ENCODE measurements around the gene TP53I11. TPM values are rescaled to one million over a fixed set of nuclear protein-coding genes. Genes with fewer than 3 reads are reported as not detected.

The TP53I11 gene, protein sequence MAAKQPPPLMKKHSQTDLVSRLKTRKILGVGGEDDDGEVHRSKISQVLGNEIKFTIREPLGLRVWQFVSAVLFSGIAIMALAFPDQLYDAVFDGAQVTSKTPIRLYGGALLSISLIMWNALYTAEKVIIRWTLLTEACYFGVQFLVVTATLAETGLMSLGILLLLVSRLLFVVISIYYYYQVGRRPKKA
- 43.9 and 47.8 TPM in 2 replicates for total RNA-seq

- Histone ChIP-seq H3K4me3 (ENCODE audit: insufficient read depth, low read length) (peak within 1 kb of the TSS; percentile 75), H3K36me3 (ENCODE audit: insufficient read depth, low read length) (no peaks in the 10 kb centered on the region), H3K4me2 (ENCODE audit: insufficient read depth, low read length) (peak within 1 kb of the TSS; percentile 79), H3K79me2 (ENCODE audit: insufficient read depth, low read length) (no peaks in the 10 kb centered on the region), H2AFZ (ENCODE audit: low read length) (peak within 1 kb of the TSS; percentile 50), H4K20me1 (ENCODE audit: insufficient read depth, low read length) (peaks cover 21% of the 10 kb centered on the region), H3K4me1 (ENCODE audit: insufficient read depth, low read length) (peaks cover 10% of the 10 kb centered on the region), H3K27me3 (ENCODE audit: insufficient read depth, low read length) (peaks cover 13% of the 10 kb centered on the region), H3K9me3 (ENCODE audit: low read depth, low read length) (no peaks in the 10 kb centered on the region), H3K27ac (ENCODE audit: low read depth, low read length) (no peak within 1 kb of the TSS)
- DNase-seq (ENCODE audit: insufficient read length, low spot score, missing footprints) = peak; percentile 98
- TF ChIP-seq CTCF (IDR thresholded peaks at IDR 0.05; ENCODE audit: extremely low read depth, low read depth, low read length) = peak; percentile 35
Measured at GRCh38 chr11:44950625-44951476, at the start of gene TP53I11. Gene TP53I11 (minus strand): TSS chr11:44950883. CDS start chr11:44938335, 12,548 bp downstream.

GRCh38 chr11:44999068-44999467, 48.4 kb upstream of the TP53I11 start:
- H3K4me2 ChIP-seq (ENCODE audit: insufficient read depth, low read length) = no peak overlapping the region
- no peak overlapping the region for H3K4me3 ChIP-seq (ENCODE audit: insufficient read depth, low read length)
- H3K36me3 ChIP-seq (ENCODE audit: insufficient read depth, low read length) = no peaks in the 10 kb centered on the region
- H3K9me3 ChIP-seq (ENCODE audit: low read depth, low read length) = no peaks in the 10 kb centered on the region
- no peak overlapping the region for H3K27ac ChIP-seq (ENCODE audit: low read depth, low read length)
- TF ChIP-seq CTCF (IDR thresholded peaks at IDR 0.05; ENCODE audit: extremely low read depth, low read depth, low read length) = no peak
- H3K27me3 ChIP-seq (ENCODE audit: insufficient read depth, low read length) = peaks cover 24% of the 10 kb centered on the region
- H4K20me1 ChIP-seq (ENCODE audit: insufficient read depth, low read length) = no peaks in the 10 kb centered on the region
- DNase-seq (ENCODE audit: insufficient read length, low spot score, missing footprints) = no peak
- H2AFZ ChIP-seq (ENCODE audit: low read length) = no peak overlapping the region
- no peaks in the 10 kb centered on the region for H3K4me1 ChIP-seq (ENCODE audit: insufficient read depth, low read length)
- no peaks in the 10 kb centered on the region for H3K79me2 ChIP-seq (ENCODE audit: insufficient read depth, low read length)

GRCh38 chr11:44998051-44998450, 47.4 kb upstream of the TP53I11 start:
- H3K4me3 ChIP-seq (ENCODE audit: insufficient read depth, low read length) = no peak overlapping the region
- H3K9me3 ChIP-seq (ENCODE audit: low read depth, low read length) = no peaks in the 10 kb centered on the region
- TF ChIP-seq CTCF (IDR thresholded peaks at IDR 0.05; ENCODE audit: extremely low read depth, low read depth, low read length) = no peak
- H3K4me1 ChIP-seq (ENCODE audit: insufficient read depth, low read length) = no peaks in the 10 kb centered on the region
- H3K27me3 ChIP-seq (ENCODE audit: insufficient read depth, low read length) = peaks cover 21% of the 10 kb centered on the region
- H2AFZ ChIP-seq (ENCODE audit: low read length) = no peak overlapping the region
- no peaks in the 10 kb centered on the region for H3K79me2 ChIP-seq (ENCODE audit: insufficient read depth, low read length)
- H3K36me3 ChIP-seq (ENCODE audit: insufficient read depth, low read length) = no peaks in the 10 kb centered on the region
- no peak overlapping the region for H3K27ac ChIP-seq (ENCODE audit: low read depth, low read length)
- H4K20me1 ChIP-seq (ENCODE audit: insufficient read depth, low read length) = no peaks in the 10 kb centered on the region
- no peak overlapping the region for H3K4me2 ChIP-seq (ENCODE audit: insufficient read depth, low read length)
- no peak for DNase-seq (ENCODE audit: insufficient read length, low spot score, missing footprints)

- no peaks in the 10 kb centered on the region for H3K79me2 ChIP-seq (ENCODE audit: insufficient read depth, low read length)
- H3K27me3 ChIP-seq (ENCODE audit: insufficient read depth, low read length) = peaks cover 25% of the 10 kb centered on the region
- DNase-seq (ENCODE audit: insufficient read length, low spot score, missing footprints) = no peak
- no peaks in the 10 kb centered on the region for H4K20me1 ChIP-seq (ENCODE audit: insufficient read depth, low read length)
- no peak overlapping the region for H3K4me3 ChIP-seq (ENCODE audit: insufficient read depth, low read length)
- H3K27ac ChIP-seq (ENCODE audit: low read depth, low read length) = no peak overlapping the region
- H3K4me1 ChIP-seq (ENCODE audit: insufficient read depth, low read length) = no peaks in the 10 kb centered on the region
- no peak overlapping the region for H3K4me2 ChIP-seq (ENCODE audit: insufficient read depth, low read length)
- no peaks in the 10 kb centered on the region for H3K36me3 ChIP-seq (ENCODE audit: insufficient read depth, low read length)
- no peaks in the 10 kb centered on the region for H3K9me3 ChIP-seq (ENCODE audit: low read depth, low read length)
- H2AFZ ChIP-seq (ENCODE audit: low read length) = no peak overlapping the region
- no peak for TF ChIP-seq CTCF (IDR thresholded peaks at IDR 0.05; ENCODE audit: extremely low read depth, low read depth, low read length)
Measured at GRCh38 chr11:44997566-44997965, 46.9 kb upstream of the TP53I11 start.
